BE2C (cell line): Measurements from ENCODE around the gene LYSET.

Experiments used
- DNase-seq: peaks from one replicate; pipeline ENCODE4 v3.0.0-alpha.2; 2020
- H3K27me3 ChIP-seq: fragments of 250-450 bp; sonication (Bioruptor Pico); 2 replicates; pipeline ENCODE4 v1.5.1; 2020; ENCODE audit warnings: mild to moderate bottlenecking
- H3K36me3 ChIP-seq: fragments of 250-450 bp; sonication (Bioruptor Pico); 2 replicates; pipeline ENCODE4 v1.5.1; 2020; ENCODE audit warnings: mild to moderate bottlenecking
- H3K4me1 ChIP-seq: fragments of 250-450 bp; sonication (Bioruptor Pico); 2 replicates; pipeline ENCODE4 v1.5.1; 2020
- H3K4me3 ChIP-seq: 2 replicates; pipeline ENCODE4 v1.5.1; 2011; ENCODE audit warnings: low read depth, low read length
- H3K9me3 ChIP-seq: fragments of 250-450 bp; sonication (Bioruptor Pico); 2 replicates; pipeline ENCODE4 v1.5.1; 2020
- CTCF ChIP-seq: IDR thresholded peaks from 2 replicates; pipeline ENCODE4 v1.5.1; 2012; ENCODE audit warnings: mild to moderate bottlenecking, low read depth, low read length

LYSET gene

GRCh38 chr14:93207468-93208308, 22.6 kb downstream of the LYSET start:
- H3K9me3 ChIP-seq, result no peaks in the 10 kb centered on the region
- no peaks in the 10 kb centered on the region for H3K27me3 ChIP-seq
- H3K4me3 ChIP-seq, result peak overlapping the region; percentile 66
- peak; percentile 71 for DNase-seq
- H3K4me1 ChIP-seq, result no peaks in the 10 kb centered on the region
- peak; percentile 31 for TF ChIP-seq CTCF
- peaks cover 17% of the 10 kb centered on the region for H3K36me3 ChIP-seq

- H3K9me3 ChIP-seq, result no peaks in the 10 kb centered on the region
- H3K36me3 ChIP-seq, result peaks cover 51% of the 10 kb centered on the region
- H3K4me1 ChIP-seq, result no peaks in the 10 kb centered on the region
- no peak for DNase-seq
- no peak for TF ChIP-seq CTCF
- no peaks in the 10 kb centered on the region for H3K27me3 ChIP-seq
- H3K4me3 ChIP-seq, result no peak overlapping the region
Measured at GRCh38 chr14:93212432-93212831, 27.3 kb downstream of the LYSET start.

DNA sequence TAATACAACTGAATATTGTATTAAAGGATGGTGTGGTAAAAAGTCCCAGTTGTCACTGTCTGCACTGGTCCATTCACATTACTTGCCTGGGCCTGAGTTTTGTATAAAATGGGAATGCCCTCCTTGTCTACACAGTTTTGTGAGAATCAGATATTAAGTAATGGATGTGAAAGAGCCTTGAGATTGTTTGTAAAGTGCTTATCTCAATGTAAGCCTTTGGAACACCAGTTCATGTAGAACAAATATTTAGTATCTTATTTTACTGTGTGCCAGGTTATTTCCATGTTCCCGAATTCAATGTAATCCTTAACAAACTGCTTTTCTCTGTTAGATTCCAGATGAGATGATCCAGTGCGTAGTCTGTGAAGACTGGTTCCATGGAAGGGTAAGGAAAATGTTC, 29.5 kb downstream of the LYSET start:
- H3K9me3 ChIP-seq, result no peaks in the 10 kb centered on the region
- DNase-seq, result no peak
- H3K4me1 ChIP-seq, result no peaks in the 10 kb centered on the region
- TF ChIP-seq CTCF, result no peak
- H3K4me3 ChIP-seq, result no peak overlapping the region
- no peaks in the 10 kb centered on the region for H3K27me3 ChIP-seq
- peaks cover 53% of the 10 kb centered on the region for H3K36me3 ChIP-seq

GRCh38 chr14:93219103-93219726, 34.1 kb downstream of the LYSET start:
- Histone ChIP-seq H3K4me3 (no peak overlapping the region), H3K9me3 (no peaks in the 10 kb centered on the region), H3K4me1 (no peaks in the 10 kb centered on the region), H3K27me3 (no peaks in the 10 kb centered on the region), H3K36me3 (peaks cover 62% of the 10 kb centered on the region)
- peak; percentile 65 for DNase-seq
- TF ChIP-seq CTCF, result peak; percentile 86

DNA sequence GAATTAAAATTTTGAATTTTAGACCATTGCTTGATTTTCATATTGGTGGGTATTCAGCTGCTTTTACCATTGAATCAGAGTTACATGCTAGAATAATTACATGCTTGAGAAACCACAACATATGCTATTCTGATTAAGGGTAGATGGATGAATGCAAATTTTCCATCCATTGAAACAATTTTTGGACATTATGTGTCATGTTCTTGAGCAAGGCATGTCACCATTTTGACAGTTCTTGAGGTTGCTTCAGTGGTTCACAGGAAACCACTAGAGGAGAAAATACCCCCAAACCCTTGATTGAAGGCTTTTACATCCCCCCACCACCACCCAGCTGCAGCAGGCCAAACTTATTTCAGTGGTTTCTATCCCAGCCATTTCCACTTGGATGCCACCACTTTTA, 35.4 kb downstream of the LYSET start:
- Histone ChIP-seq H3K9me3 (no peaks in the 10 kb centered on the region), H3K4me3 (no peak overlapping the region), H3K27me3 (no peaks in the 10 kb centered on the region), H3K36me3 (peaks cover 58% of the 10 kb centered on the region), H3K4me1 (no peaks in the 10 kb centered on the region)
- no peak for TF ChIP-seq CTCF
- DNase-seq, result no peak

GRCh38 chr14:93223565-93223964, 38.4 kb downstream of the LYSET start:
- Histone ChIP-seq H3K9me3 (no peaks in the 10 kb centered on the region), H3K36me3 (peaks cover 62% of the 10 kb centered on the region), H3K4me3 (no peak overlapping the region), H3K4me1 (no peaks in the 10 kb centered on the region), H3K27me3 (no peaks in the 10 kb centered on the region)
- DNase-seq, result no peak
- TF ChIP-seq CTCF, result no peak
